A673 (cell line): ENCODE data around the gene CABLES1. TPM values are rescaled to one million over a fixed set of nuclear protein-coding genes. Genes with fewer than 3 reads are reported as not detected.

Source experiments
- BruUV-seq: library from RNA; stranded (reverse); fragments of 400-500 nt; replicated peaks from 2 replicates; lab custom pipeline; 2021; lab: Mats Ljungman, UMichigan
- CTCF ChIA-PET: fragments of 300-600 bp; sonication (Branson Sonifier 250); formaldehyde crosslinking; loops from one replicate; lab custom pipeline; 2022; ENCODE audit warnings: antibody characterized with exemption; lab: Charles Lee
- POLR2A ChIA-PET: fragments of 300-600 bp; sonication (Branson Sonifier 250); formaldehyde crosslinking; loops from one replicate; lab custom pipeline; 2022; ENCODE audit warnings: antibody characterized with exemption; ENCODE audit not compliant: low non-redundant PET; lab: Charles Lee
- DNase-seq: peaks from one replicate; pipeline ENCODE4 v3.0.0-alpha.2; 2015; ENCODE audit warnings: low spot score
- H3K27ac ChIP-seq: fragments of 200-600 bp; sonication (generic); 2 replicates; pipeline ENCODE4 v1.5.1; 2016; ENCODE audit warnings: mixed run types, low read depth, mild to moderate bottlenecking, mixed read lengths, antibody characterized with exemption, low read length; ENCODE audit not compliant: poor library complexity, severe bottlenecking
- H3K27me3 ChIP-seq: fragments of 200-600 bp; sonication (generic); replicated peaks from 2 replicates; pipeline ENCODE4 v1.6.1; 2017; ENCODE audit warnings: mixed run types, low read depth, mild to moderate bottlenecking, mixed read lengths, antibody characterized with exemption, low read length; ENCODE audit not compliant: insufficient read depth, poor library complexity
- H3K36me3 ChIP-seq: fragments of 200-600 bp; sonication (generic); 2 replicates; pipeline ENCODE4 v1.6.1; 2016; ENCODE audit warnings: mixed run types, mild to moderate bottlenecking, mixed read lengths, antibody characterized with exemption, low read length; ENCODE audit not compliant: insufficient read depth, poor library complexity, severe bottlenecking
- H3K4me1 ChIP-seq: fragments of 200-600 bp; sonication (generic); 2 replicates; pipeline ENCODE4 v1.6.1; 2017; ENCODE audit warnings: mixed run types, mild to moderate bottlenecking, mixed read lengths, antibody characterized with exemption, low read length; ENCODE audit not compliant: insufficient read depth, poor library complexity, severe bottlenecking
- H3K4me3 ChIP-seq: fragments of 200-600 bp; sonication (generic); 2 replicates; pipeline ENCODE4 v1.5.1; 2016; ENCODE audit warnings: low read depth, mixed run types, mild to moderate bottlenecking, mixed read lengths, low read length; ENCODE audit not compliant: poor library complexity, severe bottlenecking
- H3K9me3 ChIP-seq: fragments of 200-600 bp; sonication (generic); 2 replicates; pipeline ENCODE4 v1.6.1; 2016; ENCODE audit warnings: mixed run types, low read depth, mild to moderate bottlenecking, mixed read lengths, antibody characterized with exemption, low read length; ENCODE audit not compliant: poor library complexity, severe bottlenecking
- EZH2 ChIP-seq: fragments of 200-600 bp; sonication (generic); IDR thresholded peaks from 2 replicates; pipeline ENCODE4 v1.6.1; 2017; ENCODE audit warnings: borderline replicate concordance, low read depth, mild to moderate bottlenecking, mixed read lengths, antibody characterized with exemption, low read length; ENCODE audit not compliant: poor library complexity, severe bottlenecking
- intact Hi-C: fragments of 100-400 bp; cut with micrococcal nuclease; formaldehyde crosslinking; loops from one replicate; pipeline ENCODE4 v1.10.0; 2022; ENCODE audit not compliant: unreplicated experiment
- total RNA-seq: library from RNA; stranded (reverse); gene quantifications from 2 replicates; pipeline ENCODE4 v1.2.3, GENCODE V29; 2021
- TF ChIP-seq, protein P1 (sequence below): fragments of 300-800, 200-600 bp; sonication (generic); conservative IDR thresholded peaks from 2 replicates; pipeline ENCODE4 v1.5.1; 2017; ENCODE audit warnings: low read depth, mild to moderate bottlenecking, antibody characterized with exemption, low read length, moderate library complexity, mixed read lengths

Gene CABLES1
- total RNA-seq, 1 experiment from 2014 or later = 7.2 TPM

DNA sequence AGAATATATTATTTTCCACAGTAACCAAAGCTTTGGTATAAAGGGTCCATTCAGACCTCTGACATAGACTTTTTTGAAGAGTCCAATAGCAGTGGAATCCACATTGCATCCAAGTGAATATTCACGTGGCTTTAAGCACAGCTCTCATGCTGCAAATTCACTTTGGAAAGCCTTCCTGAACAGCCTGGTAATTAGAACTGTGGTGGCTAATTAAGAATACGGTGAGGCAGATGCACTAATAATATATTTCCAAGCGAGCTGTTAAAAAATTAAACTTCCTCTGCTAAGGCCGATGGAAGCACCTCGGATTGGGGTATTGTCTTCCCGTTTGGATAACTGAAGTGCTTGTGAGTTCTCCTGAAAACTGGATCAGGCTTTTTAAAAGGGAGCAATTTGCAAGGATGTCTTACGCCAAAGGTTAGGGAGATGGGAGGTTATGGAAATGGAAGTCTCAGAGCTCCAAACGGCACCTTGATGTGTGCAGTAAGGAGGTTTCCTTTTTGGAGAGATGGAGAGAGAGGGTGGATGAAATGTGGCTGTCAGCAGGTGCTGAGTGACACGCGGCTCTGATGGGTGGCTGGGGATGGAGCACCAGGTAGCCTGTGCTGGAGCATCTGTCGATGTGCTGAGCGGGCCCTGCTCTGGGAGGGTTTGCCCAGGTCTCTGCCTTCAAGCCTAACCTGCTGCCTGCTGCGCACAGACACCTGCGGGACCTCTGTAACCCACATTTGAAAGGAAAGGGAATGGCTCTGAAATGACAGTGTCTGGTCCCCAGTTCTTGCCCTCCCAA, 37.5 kb downstream of the CABLES1 start:
- intact Hi-C loops = no loop called here
- Histone ChIP-seq H3K36me3 (no peaks in the 10 kb centered on the region), H3K27ac (no peak overlapping the region), H3K9me3 (no peaks in the 10 kb centered on the region), H3K27me3 (no peaks in the 10 kb centered on the region), H3K4me1 (no peaks in the 10 kb centered on the region), H3K4me3 (no peak overlapping the region)
- no TSS peak for BruUV-seq
- POLR2A ChIA-PET = no interaction called here
- DNase-seq = no peak
- CTCF ChIA-PET = no interaction called here
- no peak for TF ChIP-seq EZH2
- TF ChIP-seq, protein P1, sequence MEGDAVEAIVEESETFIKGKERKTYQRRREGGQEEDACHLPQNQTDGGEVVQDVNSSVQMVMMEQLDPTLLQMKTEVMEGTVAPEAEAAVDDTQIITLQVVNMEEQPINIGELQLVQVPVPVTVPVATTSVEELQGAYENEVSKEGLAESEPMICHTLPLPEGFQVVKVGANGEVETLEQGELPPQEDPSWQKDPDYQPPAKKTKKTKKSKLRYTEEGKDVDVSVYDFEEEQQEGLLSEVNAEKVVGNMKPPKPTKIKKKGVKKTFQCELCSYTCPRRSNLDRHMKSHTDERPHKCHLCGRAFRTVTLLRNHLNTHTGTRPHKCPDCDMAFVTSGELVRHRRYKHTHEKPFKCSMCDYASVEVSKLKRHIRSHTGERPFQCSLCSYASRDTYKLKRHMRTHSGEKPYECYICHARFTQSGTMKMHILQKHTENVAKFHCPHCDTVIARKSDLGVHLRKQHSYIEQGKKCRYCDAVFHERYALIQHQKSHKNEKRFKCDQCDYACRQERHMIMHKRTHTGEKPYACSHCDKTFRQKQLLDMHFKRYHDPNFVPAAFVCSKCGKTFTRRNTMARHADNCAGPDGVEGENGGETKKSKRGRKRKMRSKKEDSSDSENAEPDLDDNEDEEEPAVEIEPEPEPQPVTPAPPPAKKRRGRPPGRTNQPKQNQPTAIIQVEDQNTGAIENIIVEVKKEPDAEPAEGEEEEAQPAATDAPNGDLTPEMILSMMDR = no peak

DNA sequence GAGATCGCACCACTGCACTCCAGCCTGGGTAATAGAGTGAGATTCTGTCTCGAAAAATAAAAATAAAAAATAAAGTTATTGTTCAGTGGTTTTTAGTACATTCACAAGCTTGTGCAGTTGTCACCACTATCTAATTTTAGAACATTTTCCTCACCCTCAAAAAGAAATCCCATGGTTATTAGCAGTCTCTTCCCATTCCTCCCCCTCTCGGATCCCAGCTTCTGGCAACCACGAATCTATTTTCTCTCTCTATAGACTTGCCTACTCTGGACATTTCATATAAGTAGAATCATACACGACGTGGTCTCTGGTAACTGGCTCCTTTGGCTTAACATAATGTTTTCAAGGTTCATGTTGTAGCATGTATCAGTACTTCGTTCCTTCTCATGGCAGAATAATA, 38.6 kb downstream of the CABLES1 start:
- no peak overlapping the region for H3K27ac ChIP-seq
- H3K27me3 ChIP-seq = no peaks in the 10 kb centered on the region
- TF ChIP-seq EZH2 = no peak
- TF ChIP-seq, protein P1 = no peak
- DNase-seq = no peak
- intact Hi-C loops = no loop called here
- H3K36me3 ChIP-seq = no peaks in the 10 kb centered on the region
- H3K4me3 ChIP-seq = no peak overlapping the region
- ChIA-PET POLR2A (no interaction called here), CTCF (no interaction called here)
- H3K9me3 ChIP-seq = no peaks in the 10 kb centered on the region
- BruUV-seq = no TSS peak
- no peaks in the 10 kb centered on the region for H3K4me1 ChIP-seq

DNA sequence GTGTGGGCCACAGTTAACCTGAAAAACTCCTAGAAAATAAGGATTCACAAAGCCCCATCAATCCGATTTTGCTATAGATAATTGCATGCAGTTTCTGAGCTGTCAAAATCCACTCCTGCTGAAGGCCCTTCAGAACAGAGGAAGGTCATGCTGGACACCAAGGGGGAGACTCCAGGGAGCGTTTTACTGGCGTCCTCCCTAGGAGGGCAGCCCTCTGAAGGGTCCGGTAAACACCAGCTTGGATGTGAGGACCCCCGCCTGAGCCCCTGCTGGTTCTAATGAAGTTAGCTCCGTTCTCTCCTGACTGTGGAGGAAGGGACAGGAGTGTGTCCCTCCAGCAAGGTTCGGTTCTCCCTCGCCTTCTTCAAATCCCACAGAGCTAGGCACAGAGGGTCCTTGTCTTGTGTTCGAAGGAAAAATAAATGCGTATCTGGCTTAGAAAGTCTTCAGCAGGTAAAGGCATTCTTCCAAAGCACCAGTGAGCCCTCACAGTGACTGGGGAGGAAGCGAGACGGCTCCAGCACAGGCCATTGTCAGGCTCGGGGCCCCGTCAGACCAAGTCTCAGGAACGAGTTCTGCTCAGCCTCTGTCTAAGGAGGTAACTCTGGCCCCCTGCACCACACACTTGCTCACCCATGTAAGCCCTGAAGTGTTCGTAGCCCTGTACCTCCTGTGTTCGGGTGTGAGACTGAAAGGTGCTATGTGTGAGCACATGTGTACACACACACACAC, 41.6 kb downstream of the CABLES1 start:
- Histone ChIP-seq H3K4me1 (no peaks in the 10 kb centered on the region), H3K27me3 (no peaks in the 10 kb centered on the region), H3K9me3 (no peaks in the 10 kb centered on the region), H3K36me3 (no peaks in the 10 kb centered on the region), H3K27ac (no peak overlapping the region), H3K4me3 (no peak overlapping the region)
- DNase-seq = no peak
- ChIA-PET CTCF (no interaction called here), POLR2A (no interaction called here)
- no TSS peak for BruUV-seq
- no peak for TF ChIP-seq EZH2
- TF ChIP-seq, protein P1 = no peak
- intact Hi-C loops = no loop called here
